Measurements from ENCODE around the gene SSUH2. TPM values are rescaled to one million over a fixed set of nuclear protein-coding genes. Genes with fewer than 3 reads are reported as not detected.
A peak's percentile ranks its signal among the peaks of the same experiment; 100 is the strongest.

SSUH2 gene
- total RNA-seq, 4 donors from 2014 or later = 0.42 to 0.44 TPM; not detected in 2

- 89% methylated on average over 8 of the region's 8 CpGs for WGBS, 2 donors
- TF ChIP-seq CTCF (IDR thresholded peaks at IDR 0.05) = no peak
- TF ChIP-seq POLR2A (IDR thresholded peaks at IDR 0.05) = no peak
- no peak for TF ChIP-seq EP300 (IDR thresholded peaks at IDR 0.05)
- no peak overlapping the region for H3K27ac ChIP-seq
Observed at GRCh38 chr3:8610951-8611350, 33.6 kb downstream of the SSUH2 start.

GRCh38 chr3:8608791-8609467 lies 35.7 kb downstream of the SSUH2 start:
- Histone ChIP-seq H3K4me1 (peaks cover 0 to 14% (median 2%) of the 10 kb centered on the region in 4 donors), H3K36me3 (no peaks in the 10 kb centered on the region), H3K9me3 (no peaks in the 10 kb centered on the region), H3K27me3 (no peaks in the 10 kb centered on the region), H3K27ac (no peak overlapping the region), H3K4me3 (no peak overlapping the region)
- WGBS, 2 donors = 84 to 88% methylated on average over 10 of the region's 10 CpGs
- DNase-seq (ENCODE audit: low spot score in 2 of 2) = no peak
- TF ChIP-seq CTCF (IDR thresholded peaks at IDR 0.05) = no peak
- no peak for TF ChIP-seq POLR2A (IDR thresholded peaks at IDR 0.05)
- no peak for TF ChIP-seq EP300 (IDR thresholded peaks at IDR 0.05)

More at GRCh38 chr3:8610951-8611350, 33.6 kb downstream of the SSUH2 start:
- Histone ChIP-seq H3K27me3 (no peaks in the 10 kb centered on the region), H3K4me3 (no peak overlapping the region), H3K4me1 (peaks cover 0 to 13% (median 2%) of the 10 kb centered on the region in 4 donors), H3K36me3 (no peaks in the 10 kb centered on the region), H3K9me3 (no peaks in the 10 kb centered on the region)
- DNase-seq (ENCODE audit: low spot score in 2 of 2) = no peak

DNA sequence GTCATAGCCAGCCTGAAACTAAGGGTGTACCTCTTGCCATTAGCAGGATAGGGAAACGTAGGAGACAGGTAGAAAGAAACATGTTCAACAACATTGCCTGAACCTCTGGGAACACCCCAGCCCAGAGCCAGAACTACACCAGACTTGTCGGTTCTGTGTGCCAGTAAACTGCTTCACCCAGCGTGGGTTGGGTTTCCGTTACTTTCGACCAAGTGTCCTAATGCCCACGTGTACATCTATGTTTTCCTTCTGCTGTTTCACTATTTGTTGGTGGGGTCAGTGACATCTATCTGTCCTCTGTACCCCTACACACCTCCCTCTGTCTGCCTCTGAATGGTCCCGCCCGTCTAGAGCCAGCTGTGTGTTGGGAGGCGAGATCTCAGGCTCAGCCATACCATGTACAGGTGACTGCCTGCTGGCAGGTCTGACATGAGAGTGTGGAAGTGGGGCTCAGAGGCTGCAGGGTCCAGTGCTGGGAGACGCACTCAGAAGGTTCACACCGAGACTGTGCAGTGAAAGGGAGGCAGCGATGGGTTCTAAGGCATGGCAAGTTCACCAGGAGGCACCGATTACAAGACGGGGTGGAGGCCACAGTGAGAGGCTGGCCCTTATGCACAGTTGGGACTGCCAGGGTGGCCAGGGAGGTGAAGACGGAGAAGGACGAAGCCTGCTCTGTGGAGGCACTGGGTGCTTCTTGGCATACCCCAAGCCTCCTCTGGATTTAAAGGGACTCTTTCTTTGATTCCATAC lies 36.4 kb downstream of the SSUH2 start:
- WGBS, 2 donors = 92% methylated on average over 16 of the region's 16 CpGs
- H3K9me3 ChIP-seq = no peaks in the 10 kb centered on the region
- no peak overlapping the region for H3K4me3 ChIP-seq
- H3K4me1 ChIP-seq = peaks cover 0 to 20% (median 2%) of the 10 kb centered on the region in 4 donors
- H3K36me3 ChIP-seq = no peaks in the 10 kb centered on the region
- no peak for DNase-seq (ENCODE audit: low spot score in 2 of 2)
- no peak for TF ChIP-seq POLR2A (IDR thresholded peaks at IDR 0.05)
- no peak for TF ChIP-seq CTCF (IDR thresholded peaks at IDR 0.05)
- no peak for TF ChIP-seq EP300 (IDR thresholded peaks at IDR 0.05)
- no peaks in the 10 kb centered on the region for H3K27me3 ChIP-seq
- H3K27ac ChIP-seq = no peak overlapping the region

GRCh38 chr3:8607234-8608040 lies 37.2 kb downstream of the SSUH2 start:
- Histone ChIP-seq H3K4me1 (peaks cover 0 to 20% (median 2%) of the 10 kb centered on the region in 4 donors), H3K27ac (no peak overlapping the region), H3K4me3 (no peak overlapping the region), H3K27me3 (no peaks in the 10 kb centered on the region), H3K36me3 (no peaks in the 10 kb centered on the region), H3K9me3 (no peaks in the 10 kb centered on the region)
- DNase-seq (ENCODE audit: low spot score in 2 of 2) = peak in 1 of 2 donors; percentile 43
- no peak for TF ChIP-seq POLR2A (IDR thresholded peaks at IDR 0.05)
- peak in 4 of 5 experiments; percentile 44 to 72 (median 56) for TF ChIP-seq CTCF (IDR thresholded peaks at IDR 0.05)
- TF ChIP-seq EP300 (IDR thresholded peaks at IDR 0.05) = peak in 1 of 2 donors; percentile 28
- WGBS, 2 donors = 60 to 68% methylated on average over 7 of the region's 7 CpGs

Measured in tibial nerve (tissue), 4 donors.